Keratinocyte (primary cell): ENCODE data around the gene ZBTB11.

Source experiments
- CTCF ChIP-seq, 3 experiments: IDR thresholded peaks in 1 of 3; conservative IDR thresholded peaks in 1 of 3; optimal IDR thresholded peaks in 1 of 3; 2 replicates in 2 of 3; 3 replicates in 1 of 3; pipeline versions ENCODE3 to v1.5.1; 2011; ENCODE audit warnings: low read length in 3 of 3, mild to moderate bottlenecking in 3 of 3, moderate library complexity in 2 of 3, control low read depth in 1 of 3, inconsistent platforms in 1 of 3; ENCODE audit not compliant: insufficient read depth in 2 of 3; ENCODE audit errors: extremely low read depth in 1 of 3
- EZH2 ChIP-seq: IDR thresholded peaks from one replicate; pipeline ENCODE4 v1.6.1; 2012; ENCODE audit warnings: inconsistent platforms, mild to moderate bottlenecking, low read length, moderate library complexity

- TF ChIP-seq CTCF (optimal IDR thresholded peaks at IDR 0.05 in 1 of 3, IDR thresholded peaks at IDR 0.05 in 1 of 3, conservative IDR thresholded peaks at IDR 0.05 in 1 of 3; ENCODE audit: extremely low read depth in 1 of 3, insufficient read depth in 2 of 3, low read length in 3 of 3), result no peak
- TF ChIP-seq EZH2, result no peak
Observed at GRCh38 chr3:101671014-101671413, 5.9 kb downstream of the ZBTB11 start.
